Transverse colon (tissue), 4 donors: ENCODE data around the gene RBBP7. TPM values are rescaled to one million over a fixed set of nuclear protein-coding genes. Genes with fewer than 3 reads are reported as not detected.

ENCODE experiments used
- DNase-seq: peaks from one replicate; pipeline ENCODE4 v3.0.0-alpha.2; 2019
- H3K27ac ChIP-seq, 4 donors: fragments of 200-600 bp; sonication (generic); 2 replicates each; pipeline ENCODE4 v1.5.1; 2016 to 2018; ENCODE audit warnings: inconsistent platforms in 4 of 4
- H3K27me3 ChIP-seq: fragments of 200-600 bp; sonication (generic); 2 replicates; pipeline ENCODE4 v1.5.1; 2017; ENCODE audit warnings: inconsistent platforms
- H3K36me3 ChIP-seq, 4 donors: fragments of 200-600 bp; sonication (generic); 2 replicates each; pipeline ENCODE4 v1.5.1; 2017 to 2019; ENCODE audit warnings: inconsistent platforms in 4 of 4
- H3K4me1 ChIP-seq, 4 donors: fragments of 200-600 bp; sonication (generic); 2 replicates each; pipeline ENCODE4 v1.5.1; 2017 to 2020; ENCODE audit warnings: inconsistent platforms in 4 of 4
- H3K4me3 ChIP-seq, 4 donors: fragments of 200-600 bp; sonication (generic); 1 replicate in 1 of 4; 2 replicates in 3 of 4; pipeline versions ENCODE4 v1.5.1 to v1.6.1; 2017 to 2019; ENCODE audit warnings: inconsistent platforms in 4 of 4
- H3K9me3 ChIP-seq, 2 donors: fragments of 200-600 bp; sonication (generic); 2 replicates each; pipeline ENCODE4 v1.5.1; 2017 to 2019; ENCODE audit warnings: inconsistent platforms in 2 of 2
- CTCF ChIP-seq, 5 experiments: fragments of 200-600 bp in 3 of 5; fragments of 450-650 bp in 2 of 5; sonication (generic) in 3 of 5; IDR thresholded peaks; 1 replicate in 2 of 5; 2 replicates in 3 of 5; pipeline ENCODE4 v1.5.1; 2016 to 2017; ENCODE audit warnings: antibody characterized with exemption in 5 of 5, inconsistent platforms in 3 of 5, mild to moderate bottlenecking in 2 of 5, moderate library complexity in 1 of 5
- EP300 ChIP-seq: sonication (generic); formaldehyde crosslinking; IDR thresholded peaks from one replicate; pipeline ENCODE4 v1.6.1; 2017; ENCODE audit warnings: antibody characterized with exemption, low read depth
- POLR2A ChIP-seq: fragments of 450-650 bp; IDR thresholded peaks from one replicate; pipeline ENCODE4 v1.6.1; 2016; ENCODE audit warnings: antibody characterized with exemption, mild to moderate bottlenecking, moderate library complexity
- POLR2AphosphoS5 ChIP-seq, 3 donors: sonication (generic); formaldehyde crosslinking; IDR thresholded peaks; one replicate each; pipeline ENCODE4 v1.6.1; 2016; ENCODE audit warnings: antibody characterized with exemption in 3 of 3
- WGBS, 2 donors: methylation state at CpG; one replicate each; pipeline ENCODE4 v1.1.5; 2018; ENCODE audit warnings: low coverage in 1 of 2; 5-methylcytosine and 5-hydroxymethylcytosine counted together
- in situ Hi-C, 4 donors: fragments of 200-750 bp; cut with MboI; loops; one replicate each; pipeline versions ENCODE4 v1.15.0 to v1.15.1; 2017; ENCODE audit warnings: low sequenced_read_pairs in 3 of 4, low pct_ligation_motif_present in 1 of 4, low pct_unique_long_range_greater_than_20kb in 1 of 4
- intact Hi-C: fragments of 100-400 bp; cut with DNase I; formaldehyde crosslinking; loops from one replicate; pipeline ENCODE4 v1.15.1; 2023; ENCODE audit warnings: low total_unique reads
- small RNA-seq, 4 donors: library from RNA; depleted of rRNA; stranded (forward); fragments of <200 nt; gene quantifications; one replicate each; pipeline ENCODE3, GENCODE V24; 2016
- total RNA-seq, 4 donors: library from RNA; depleted of rRNA; stranded (reverse); fragments of >200 nt; gene quantifications; one replicate each; pipeline ENCODE4 v1.1.0, GENCODE V29; 2016

The RBBP7 gene
- total RNA-seq, 4 donors from 2014 or later, result 32.2 to 67.4 (median 55.2) TPM

- Histone ChIP-seq H3K9me3 (no peaks in the 10 kb centered on the region), H3K27ac (no peak overlapping the region), H3K4me3 (no peak overlapping the region), H3K36me3 (no peaks in the 10 kb centered on the region), H3K27me3 (no peaks in the 10 kb centered on the region), H3K4me1 (no peaks in the 10 kb centered on the region)
- intact Hi-C loops (no loop called here), in situ Hi-C loops (no loop called here)
- DNase-seq, result no peak
- TF ChIP-seq EP300 (no peak), POLR2AphosphoS5 (IDR thresholded peaks at IDR 0.05) (no peak), CTCF (IDR thresholded peaks at IDR 0.05) (no peak), POLR2A (no peak)
- WGBS, 2 donors, result 83% methylated on average over 5 of the region's 5 CpGs; no CpG with 5 or more reads in 1 of the 2 donors
These were observed 72.8 kb downstream of the RBBP7 start for GRCh38 chrX:16797358-16797757.

- no peak for DNase-seq
- intact Hi-C loops (no loop called here), in situ Hi-C loops (no loop called here)
- Histone ChIP-seq H3K4me1 (no peaks in the 10 kb centered on the region), H3K4me3 (no peak overlapping the region), H3K27me3 (no peaks in the 10 kb centered on the region), H3K27ac (no peak overlapping the region), H3K9me3 (no peaks in the 10 kb centered on the region), H3K36me3 (no peaks in the 10 kb centered on the region)
- TF ChIP-seq EP300, result no peak
- no peak for TF ChIP-seq POLR2AphosphoS5 (IDR thresholded peaks at IDR 0.05)
- 88% methylated on average over 4 of the region's 4 CpGs; no CpG with 5 or more reads in 1 of the 2 donors for WGBS, 2 donors
These were observed 73.9 kb downstream of the RBBP7 start for GRCh38 chrX:16796298-16796697.

Small RNAs within 50 kb of the gene (small RNA-seq; reads per million reads assigned to genes)
- gene RF00019 (0 reads per million in 4 donors), gene RNU4-6P (0 reads per million in 4 donors), gene RPL12P49 (0 to 0.12 (median 0) reads per million in 4 donors)

Other genes starting within 250 kb of the RBBP7 start
- not detected for gene S100G, start 220.2 kb downstream of the RBBP7 start, total RNA-seq
- gene CTPS2, start 157.7 kb downstream of the RBBP7 start, total RNA-seq, result 10 to 100 TPM in 3 of 4 donors, 1 to 10 TPM in 1; 5.2 to 24.5 (median 15.1) TPM
- 10 to 100 TPM; 25.3 to 34.1 (median 31.9) TPM for gene SYAP1, start 150.8 kb downstream of the RBBP7 start, total RNA-seq
- gene TXLNG, start 83.9 kb downstream of the RBBP7 start, total RNA-seq, result 10 to 100 TPM in 2 of 4 donors, 1 to 10 TPM in 2; 3.4 to 24.7 (median 12.4) TPM
- 10 to 100 TPM; 10.8 to 37.0 (median 17.5) TPM for gene REPS2, start 76.3 kb upstream of the RBBP7 start, total RNA-seq